RKO (cell line): ENCODE data around the gene TEX264.

ENCODE experiments used
- DNase-seq: peaks from one replicate; pipeline ENCODE4 v3.0.0-alpha.2; 2016; ENCODE audit warnings: low spot score

TEX264 gene

GRCh38 chr3:51750878-51751277 lies 79.8 kb downstream of the TEX264 start:
- DNase-seq: no peak

GRCh38 chr3:51751287-51751686 lies 80.2 kb downstream of the TEX264 start:
- DNase-seq: no peak
